H9 (cell line): ENCODE data around the gene ACRV1. TPM values are rescaled to one million over a fixed set of nuclear protein-coding genes. Genes with fewer than 3 reads are reported as not detected.

Source experiments
- DNase-seq: peaks from one replicate; pipeline ENCODE4 v3.0.0-alpha.2; 2017
- H2AFZ ChIP-seq: one replicate; pipeline ENCODE4 v1.6.1; 2013; ENCODE audit warnings: mild to moderate bottlenecking, low read length, control low read depth, moderate library complexity
- H2AK5ac ChIP-seq: 2 replicates; pipeline ENCODE4 v1.6.1; 2013; ENCODE audit warnings: low read length, control low read depth, mixed read lengths; ENCODE audit not compliant: insufficient read length
- H2BK120ac ChIP-seq: one replicate; pipeline ENCODE4 v1.6.1; 2013; ENCODE audit warnings: low read depth, mild to moderate bottlenecking, low read length, control low read depth, inconsistent platforms; ENCODE audit not compliant: poor library complexity, severe bottlenecking
- H2BK12ac ChIP-seq: 2 replicates; pipeline ENCODE4 v1.6.1; 2013; ENCODE audit warnings: low read length, control low read depth, mixed read lengths, low read depth; ENCODE audit not compliant: insufficient read length
- H2BK15ac ChIP-seq: 2 replicates; pipeline ENCODE4 v1.6.1; 2013; ENCODE audit warnings: low read depth, low read length, control low read depth
- H2BK20ac ChIP-seq: one replicate; pipeline ENCODE4 v1.6.1; 2013; ENCODE audit warnings: low read depth, mild to moderate bottlenecking, low read length, control low read depth, inconsistent platforms; ENCODE audit not compliant: poor library complexity, severe bottlenecking
- H2BK5ac ChIP-seq: 2 replicates; pipeline ENCODE4 v1.6.1; 2013; ENCODE audit warnings: low read length, control low read depth, mixed read lengths; ENCODE audit not compliant: insufficient read length
- H3K14ac ChIP-seq: 2 replicates; pipeline ENCODE4 v1.6.1; 2013; ENCODE audit warnings: low read length, control low read depth; ENCODE audit not compliant: insufficient read depth
- H3K18ac ChIP-seq: 2 replicates; pipeline ENCODE4 v1.6.1; 2013; ENCODE audit warnings: low read depth, mild to moderate bottlenecking, mixed read lengths, low read length, control low read depth; ENCODE audit not compliant: insufficient read length
- H3K23ac ChIP-seq: 2 replicates; pipeline ENCODE4 v1.6.1; 2013; ENCODE audit warnings: low read length, control low read depth, mixed read lengths, low read depth; ENCODE audit not compliant: insufficient read length
- H3K23me2 ChIP-seq: 2 replicates; pipeline ENCODE4 v1.6.1; 2013; ENCODE audit warnings: low read depth, mild to moderate bottlenecking, mixed read lengths, low read length, control low read depth; ENCODE audit not compliant: insufficient read length, poor library complexity, severe bottlenecking
- H3K27ac ChIP-seq: 2 replicates; pipeline ENCODE4 v1.5.1; 2013; ENCODE audit warnings: low read length, control low read depth, mixed read lengths, low read depth; ENCODE audit not compliant: insufficient read length
- H3K27me3 ChIP-seq: 2 replicates; pipeline ENCODE4 v1.6.1; 2013; ENCODE audit warnings: low read length, control low read depth, inconsistent platforms; ENCODE audit not compliant: insufficient read depth
- H3K4ac ChIP-seq: 2 replicates; pipeline ENCODE4 v1.6.1; 2013; ENCODE audit warnings: low read depth, mild to moderate bottlenecking, control low read depth, inconsistent platforms, low read length, moderate library complexity
- H3K4me1 ChIP-seq: 2 replicates; pipeline ENCODE4 v1.6.1; 2013; ENCODE audit warnings: low read length, control low read depth, inconsistent platforms; ENCODE audit not compliant: insufficient read depth
- H3K4me2 ChIP-seq: 2 replicates; pipeline ENCODE4 v1.6.1; 2013; ENCODE audit warnings: low read length, control low read depth, mixed read lengths; ENCODE audit not compliant: insufficient read length, insufficient read depth
- H3K56ac ChIP-seq: 2 replicates; pipeline ENCODE4 v1.6.1; 2013; ENCODE audit warnings: low read depth, mild to moderate bottlenecking, mixed read lengths, low read length, control low read depth; ENCODE audit not compliant: insufficient read length
- H3K79me1 ChIP-seq: 2 replicates; pipeline ENCODE4 v1.6.1; 2013; ENCODE audit warnings: low read depth, mild to moderate bottlenecking, moderate library complexity, low read length, control low read depth, inconsistent platforms; ENCODE audit not compliant: insufficient read depth, poor library complexity, severe bottlenecking
- H3K79me2 ChIP-seq: 2 replicates; pipeline ENCODE4 v1.6.1; 2013; ENCODE audit warnings: low read length, control low read depth, inconsistent platforms; ENCODE audit not compliant: insufficient read depth
- H3K9ac ChIP-seq: 2 replicates; pipeline ENCODE4 v1.6.1; 2013; ENCODE audit warnings: low read length, control low read depth, mixed read lengths; ENCODE audit not compliant: insufficient read length; ENCODE audit errors: extremely low read depth
- H3K9me3 ChIP-seq: one replicate; pipeline ENCODE4 v1.6.1; 2013; ENCODE audit warnings: low read depth, low read length, inconsistent platforms; ENCODE audit not compliant: control insufficient read depth
- H3T11ph ChIP-seq: one replicate; pipeline ENCODE4 v1.6.1; 2013; ENCODE audit warnings: mild to moderate bottlenecking, low read length, control low read depth, inconsistent platforms
- H4K20me1 ChIP-seq: one replicate; pipeline ENCODE4 v1.6.1; 2013; ENCODE audit not compliant: control insufficient read depth, insufficient read length, insufficient read depth
- H4K5ac ChIP-seq: 2 replicates; pipeline ENCODE4 v1.6.1; 2013; ENCODE audit warnings: low read depth, mild to moderate bottlenecking, mixed read lengths, low read length, control low read depth; ENCODE audit not compliant: insufficient read length
- H4K8ac ChIP-seq: replicated peaks from 2 replicates; pipeline ENCODE4 v1.6.1; 2013; ENCODE audit warnings: low read length, control low read depth, mixed read lengths, low read depth; ENCODE audit not compliant: insufficient read length
- H4K91ac ChIP-seq: 2 replicates; pipeline ENCODE4 v1.6.1; 2013; ENCODE audit warnings: low read depth, mild to moderate bottlenecking, moderate library complexity, mixed read lengths, low read length, control low read depth; ENCODE audit not compliant: insufficient read length
- H3K27ac Mint-ChIP-seq, 3 experiments: 2 replicates in 2 of 3; 3 replicates in 1 of 3; pipeline ENCODE4 v1.8.0; 2020 to 2021; ENCODE audit warnings: mixed read lengths in 3 of 3, mild to moderate bottlenecking in 1 of 3, moderate library complexity in 1 of 3
- H3K27me3 Mint-ChIP-seq: 2 replicates; pipeline ENCODE4 v1.8.0; 2021; ENCODE audit warnings: low read depth, mild to moderate bottlenecking, moderate library complexity, mixed read lengths
- H3K36me3 Mint-ChIP-seq, 3 experiments: 2 replicates in 2 of 3; 3 replicates in 1 of 3; pipeline ENCODE4 v1.8.0; 2020 to 2021; ENCODE audit warnings: low read depth in 3 of 3, mixed read lengths in 3 of 3; ENCODE audit not compliant: insufficient read depth in 1 of 3
- H3K4me1 Mint-ChIP-seq, 2 experiments: 2 replicates each; pipeline ENCODE4 v1.8.0; 2020; ENCODE audit warnings: mixed read lengths in 2 of 2
- H3K4me3 Mint-ChIP-seq, 2 experiments: 2 replicates in 1 of 2; 3 replicates in 1 of 2; pipeline ENCODE4 v1.8.0; 2020 to 2021; ENCODE audit warnings: mild to moderate bottlenecking in 2 of 2, mixed read lengths in 2 of 2, moderate library complexity in 1 of 2
- H3K9me3 Mint-ChIP-seq, 2 experiments: 2 replicates in 1 of 2; 3 replicates in 1 of 2; pipeline ENCODE4 v1.8.0; 2020; ENCODE audit warnings: mild to moderate bottlenecking in 2 of 2, mixed read lengths in 2 of 2, moderate library complexity in 1 of 2
- CTCF ChIP-seq: fragments of 200-600 bp; sonication (generic); conservative IDR thresholded peaks from 3 replicates; pipeline ENCODE4 v1.8.0; 2021; ENCODE audit warnings: antibody characterized with exemption, mild to moderate bottlenecking
- WGBS: extraction: QIAGEN DNeasy Blood & Tissue Kit; methylation state at CpG from one replicate; pipeline ENCODE4 v1.1.7; 2013; ENCODE audit warnings: missing lambda C conversion rate, low lambda C conversion rate, mixed read lengths; ENCODE audit not compliant: insufficient read length; ENCODE audit errors: extremely low coverage; 5-methylcytosine and 5-hydroxymethylcytosine counted together
- total RNA-seq: library from RNA; stranded (reverse); gene quantifications from 2 replicates; pipeline ENCODE4 v1.2.1, GENCODE V29; 2021

Gene ACRV1
- total RNA-seq, 1 experiment from 2014 or later, result not detected

GRCh38 chr11:125679397-125679796 is 1.2 kb downstream of the ACRV1 start:
- Histone ChIP-seq H3K27ac (no peak overlapping the region), H2BK15ac (no peak overlapping the region), H3K23ac (no peak overlapping the region), H2BK20ac (no peak overlapping the region), H3K14ac (no peak overlapping the region), H4K20me1 (no peaks in the 10 kb centered on the region), H3K23me2 (no peaks in the 10 kb centered on the region), H3K79me2 (no peaks in the 10 kb centered on the region), H3K4me1 (no peaks in the 10 kb centered on the region), H2BK120ac (no peak overlapping the region), H3T11ph (no peak overlapping the region), H3K4ac (no peak overlapping the region), H2AFZ (no peak overlapping the region), H3K4me2 (no peak overlapping the region), H4K5ac (no peak overlapping the region), H3K18ac (no peak overlapping the region), H3K56ac (no peak overlapping the region), H2BK5ac (no peak overlapping the region), H4K8ac (no peak overlapping the region), H3K9ac (no peak overlapping the region), H2BK12ac (no peak overlapping the region), H3K79me1 (no peaks in the 10 kb centered on the region), H3K9me3 (no peaks in the 10 kb centered on the region), H2AK5ac (no peak overlapping the region), H4K91ac (no peak overlapping the region), H3K27me3 (no peaks in the 10 kb centered on the region)
- no CpG with 5 or more reads among the region's 4 CpGs for WGBS
- Mint-ChIP-seq H3K9me3 (no peaks in the 10 kb centered on the region), H3K4me1 (peaks cover 4 to 6% of the 10 kb centered on the region in 2 experiments; a peak in 3 of 4 replicates), H3K4me3 (no peak overlapping the region), H3K27ac (no peak overlapping the region), H3K36me3 (peaks cover 26 to 47% (median 41%) of the 10 kb centered on the region in 3 experiments; a peak in 6 of 7 replicates), H3K27me3 (no peaks in the 10 kb centered on the region)
- no peak for DNase-seq
- TF ChIP-seq CTCF, result peak; percentile 54
